ENCODE data around the gene DCAF6.

DNA sequence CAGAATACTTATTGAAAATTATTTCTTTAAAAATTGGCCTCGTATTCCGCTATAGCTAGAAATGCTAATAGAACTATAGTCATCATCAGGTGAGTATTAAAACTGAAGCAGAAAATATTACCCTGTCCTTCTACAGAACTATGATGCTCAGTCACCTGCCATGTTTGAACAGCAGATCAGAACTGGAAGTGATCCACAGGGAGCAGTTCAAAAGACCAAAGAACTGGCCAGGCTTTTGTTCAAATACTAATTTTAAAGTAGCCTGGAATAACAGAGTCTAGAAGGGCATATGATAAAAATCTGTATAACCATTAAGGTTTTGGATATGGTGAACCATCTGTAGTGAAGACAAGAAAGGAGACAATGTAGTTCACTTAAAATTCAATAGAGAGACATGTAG is 105.9 kb downstream of the DCAF6 start:
- TF ChIP-seq, protein P1, sequence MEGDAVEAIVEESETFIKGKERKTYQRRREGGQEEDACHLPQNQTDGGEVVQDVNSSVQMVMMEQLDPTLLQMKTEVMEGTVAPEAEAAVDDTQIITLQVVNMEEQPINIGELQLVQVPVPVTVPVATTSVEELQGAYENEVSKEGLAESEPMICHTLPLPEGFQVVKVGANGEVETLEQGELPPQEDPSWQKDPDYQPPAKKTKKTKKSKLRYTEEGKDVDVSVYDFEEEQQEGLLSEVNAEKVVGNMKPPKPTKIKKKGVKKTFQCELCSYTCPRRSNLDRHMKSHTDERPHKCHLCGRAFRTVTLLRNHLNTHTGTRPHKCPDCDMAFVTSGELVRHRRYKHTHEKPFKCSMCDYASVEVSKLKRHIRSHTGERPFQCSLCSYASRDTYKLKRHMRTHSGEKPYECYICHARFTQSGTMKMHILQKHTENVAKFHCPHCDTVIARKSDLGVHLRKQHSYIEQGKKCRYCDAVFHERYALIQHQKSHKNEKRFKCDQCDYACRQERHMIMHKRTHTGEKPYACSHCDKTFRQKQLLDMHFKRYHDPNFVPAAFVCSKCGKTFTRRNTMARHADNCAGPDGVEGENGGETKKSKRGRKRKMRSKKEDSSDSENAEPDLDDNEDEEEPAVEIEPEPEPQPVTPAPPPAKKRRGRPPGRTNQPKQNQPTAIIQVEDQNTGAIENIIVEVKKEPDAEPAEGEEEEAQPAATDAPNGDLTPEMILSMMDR (IDR thresholded peaks at IDR 0.05), result no peak
- no peak for TF ChIP-seq POLR2A (IDR thresholded peaks at IDR 0.05)
